A673 (cell line): ENCODE results near the gene TTC28. TPM values are rescaled to one million over a fixed set of nuclear protein-coding genes. Genes with fewer than 3 reads are reported as not detected.
"Not testable (repeated sequence)": the region's sequence is repeated elsewhere in the genome, so short reads cannot be mapped to it uniquely, and the experiment has no call there.

ENCODE experiments used
- BruUV-seq: library from RNA; stranded (reverse); fragments of 400-500 nt; replicated peaks from 2 replicates; lab custom pipeline; 2021; lab: Mats Ljungman, UMichigan
- CTCF ChIA-PET: fragments of 300-600 bp; sonication (Branson Sonifier 250); formaldehyde crosslinking; loops from one replicate; lab custom pipeline; 2022; ENCODE audit warnings: antibody characterized with exemption; lab: Charles Lee
- POLR2A ChIA-PET: fragments of 300-600 bp; sonication (Branson Sonifier 250); formaldehyde crosslinking; loops from one replicate; lab custom pipeline; 2022; ENCODE audit warnings: antibody characterized with exemption; ENCODE audit not compliant: low non-redundant PET; lab: Charles Lee
- DNase-seq: peaks from one replicate; pipeline ENCODE4 v3.0.0-alpha.2; 2015; ENCODE audit warnings: low spot score
- H3K27ac ChIP-seq: fragments of 200-600 bp; sonication (generic); 2 replicates; pipeline ENCODE4 v1.5.1; 2016; ENCODE audit warnings: mixed run types, low read depth, mild to moderate bottlenecking, mixed read lengths, antibody characterized with exemption, low read length; ENCODE audit not compliant: poor library complexity, severe bottlenecking
- H3K27me3 ChIP-seq: fragments of 200-600 bp; sonication (generic); replicated peaks from 2 replicates; pipeline ENCODE4 v1.6.1; 2017; ENCODE audit warnings: mixed run types, low read depth, mild to moderate bottlenecking, mixed read lengths, antibody characterized with exemption, low read length; ENCODE audit not compliant: insufficient read depth, poor library complexity
- H3K36me3 ChIP-seq: fragments of 200-600 bp; sonication (generic); 2 replicates; pipeline ENCODE4 v1.6.1; 2016; ENCODE audit warnings: mixed run types, mild to moderate bottlenecking, mixed read lengths, antibody characterized with exemption, low read length; ENCODE audit not compliant: insufficient read depth, poor library complexity, severe bottlenecking
- H3K4me1 ChIP-seq: fragments of 200-600 bp; sonication (generic); 2 replicates; pipeline ENCODE4 v1.6.1; 2017; ENCODE audit warnings: mixed run types, mild to moderate bottlenecking, mixed read lengths, antibody characterized with exemption, low read length; ENCODE audit not compliant: insufficient read depth, poor library complexity, severe bottlenecking
- H3K4me3 ChIP-seq: fragments of 200-600 bp; sonication (generic); 2 replicates; pipeline ENCODE4 v1.5.1; 2016; ENCODE audit warnings: low read depth, mixed run types, mild to moderate bottlenecking, mixed read lengths, low read length; ENCODE audit not compliant: poor library complexity, severe bottlenecking
- H3K9me3 ChIP-seq: fragments of 200-600 bp; sonication (generic); 2 replicates; pipeline ENCODE4 v1.6.1; 2016; ENCODE audit warnings: mixed run types, low read depth, mild to moderate bottlenecking, mixed read lengths, antibody characterized with exemption, low read length; ENCODE audit not compliant: poor library complexity, severe bottlenecking
- EZH2 ChIP-seq: fragments of 200-600 bp; sonication (generic); IDR thresholded peaks from 2 replicates; pipeline ENCODE4 v1.6.1; 2017; ENCODE audit warnings: borderline replicate concordance, low read depth, mild to moderate bottlenecking, mixed read lengths, antibody characterized with exemption, low read length; ENCODE audit not compliant: poor library complexity, severe bottlenecking
- intact Hi-C: fragments of 100-400 bp; cut with micrococcal nuclease; formaldehyde crosslinking; loops from one replicate; pipeline ENCODE4 v1.10.0; 2022; ENCODE audit not compliant: unreplicated experiment
- total RNA-seq: library from RNA; stranded (reverse); gene quantifications from 2 replicates; pipeline ENCODE4 v1.2.3, GENCODE V29; 2021
- TF ChIP-seq, protein P1 (sequence below): fragments of 300-800, 200-600 bp; sonication (generic); conservative IDR thresholded peaks from 2 replicates; pipeline ENCODE4 v1.5.1; 2017; ENCODE audit warnings: low read depth, mild to moderate bottlenecking, antibody characterized with exemption, low read length, moderate library complexity, mixed read lengths

Gene TTC28
- total RNA-seq, 1 experiment from 2014 or later: 48.7 TPM

DNA sequence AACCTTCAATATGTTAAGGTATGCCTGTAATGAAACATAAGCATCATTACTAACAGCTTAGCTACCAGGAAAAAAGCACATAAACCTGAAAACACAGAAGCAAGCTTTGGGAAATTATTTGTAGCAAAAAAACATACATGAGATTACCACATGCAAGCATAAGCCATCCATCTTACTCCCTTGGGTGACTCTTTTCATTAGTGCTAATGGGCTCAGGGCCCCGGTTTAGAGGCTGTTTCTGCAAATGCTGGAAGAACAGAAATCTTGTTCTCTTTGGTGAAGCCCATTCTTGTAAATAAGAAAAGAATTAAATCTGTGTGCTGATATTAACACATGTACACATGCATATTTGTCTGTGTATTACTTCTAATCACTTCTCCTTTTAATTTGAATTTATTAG lies 314.3 kb downstream of the TTC28 start:
- TF ChIP-seq, protein P1, sequence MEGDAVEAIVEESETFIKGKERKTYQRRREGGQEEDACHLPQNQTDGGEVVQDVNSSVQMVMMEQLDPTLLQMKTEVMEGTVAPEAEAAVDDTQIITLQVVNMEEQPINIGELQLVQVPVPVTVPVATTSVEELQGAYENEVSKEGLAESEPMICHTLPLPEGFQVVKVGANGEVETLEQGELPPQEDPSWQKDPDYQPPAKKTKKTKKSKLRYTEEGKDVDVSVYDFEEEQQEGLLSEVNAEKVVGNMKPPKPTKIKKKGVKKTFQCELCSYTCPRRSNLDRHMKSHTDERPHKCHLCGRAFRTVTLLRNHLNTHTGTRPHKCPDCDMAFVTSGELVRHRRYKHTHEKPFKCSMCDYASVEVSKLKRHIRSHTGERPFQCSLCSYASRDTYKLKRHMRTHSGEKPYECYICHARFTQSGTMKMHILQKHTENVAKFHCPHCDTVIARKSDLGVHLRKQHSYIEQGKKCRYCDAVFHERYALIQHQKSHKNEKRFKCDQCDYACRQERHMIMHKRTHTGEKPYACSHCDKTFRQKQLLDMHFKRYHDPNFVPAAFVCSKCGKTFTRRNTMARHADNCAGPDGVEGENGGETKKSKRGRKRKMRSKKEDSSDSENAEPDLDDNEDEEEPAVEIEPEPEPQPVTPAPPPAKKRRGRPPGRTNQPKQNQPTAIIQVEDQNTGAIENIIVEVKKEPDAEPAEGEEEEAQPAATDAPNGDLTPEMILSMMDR: no peak
- no peak for TF ChIP-seq EZH2
- DNase-seq: no peak
- Histone ChIP-seq H3K27ac (no peak overlapping the region), H3K4me1 (no peaks in the 10 kb centered on the region), H3K36me3 (no peaks in the 10 kb centered on the region), H3K27me3 (no peaks in the 10 kb centered on the region), H3K9me3 (peaks cover 4% of the 10 kb centered on the region), H3K4me3 (no peak overlapping the region)
- intact Hi-C loops: no loop called here
- BruUV-seq: no TSS peak
- POLR2A ChIA-PET: no interaction called here
- CTCF ChIA-PET: no interaction called here

- H3K27me3 ChIP-seq, POLR2A ChIA-PET, H3K36me3 ChIP-seq, CTCF ChIA-PET, H3K27ac ChIP-seq, H3K9me3 ChIP-seq, H3K4me3 ChIP-seq, H3K4me1 ChIP-seq, DNase-seq, BruUV-seq, intact Hi-C loops: not testable (repeated sequence)
Measured at GRCh38 chr22:28364105-28364504, 315.5 kb downstream of the TTC28 start.

GRCh38 chr22:28360939-28361338 lies 318.7 kb downstream of the TTC28 start:
- intact Hi-C loops: no loop called here
- Histone ChIP-seq H3K27ac (no peak overlapping the region), H3K27me3 (no peaks in the 10 kb centered on the region), H3K4me3 (no peak overlapping the region), H3K36me3 (no peaks in the 10 kb centered on the region), H3K9me3 (peaks cover 4% of the 10 kb centered on the region), H3K4me1 (no peaks in the 10 kb centered on the region)
- no peak for DNase-seq
- POLR2A ChIA-PET: no interaction called here
- BruUV-seq: no TSS peak
- TF ChIP-seq, protein P1: no peak
- TF ChIP-seq EZH2: no peak
- CTCF ChIA-PET: no interaction called here

DNA sequence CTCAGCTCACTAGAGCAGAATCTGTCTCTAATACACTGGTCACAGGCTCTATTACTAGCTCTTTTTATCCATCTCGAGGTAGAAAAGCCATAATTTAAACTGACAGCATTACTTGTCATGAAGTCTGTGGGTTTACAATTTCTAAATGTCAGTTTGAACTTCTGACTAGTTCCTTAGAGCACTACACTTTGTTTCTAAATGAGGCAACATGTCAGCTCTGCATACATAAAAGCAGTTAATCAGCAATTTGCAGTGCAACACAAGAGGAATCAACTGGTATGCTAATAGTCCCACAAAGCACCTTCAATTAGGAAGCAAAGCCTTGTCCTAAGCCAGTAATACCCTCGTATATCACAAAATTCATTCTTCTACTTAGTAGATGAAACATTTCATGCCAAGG lies 321.3 kb downstream of the TTC28 start:
- Histone ChIP-seq H3K4me3 (no peak overlapping the region), H3K27me3 (no peaks in the 10 kb centered on the region), H3K4me1 (no peaks in the 10 kb centered on the region), H3K27ac (no peak overlapping the region), H3K9me3 (no peaks in the 10 kb centered on the region), H3K36me3 (no peaks in the 10 kb centered on the region)
- ChIA-PET CTCF (no interaction called here), POLR2A (no interaction called here)
- no peak for DNase-seq
- TF ChIP-seq, protein P1: no peak
- TF ChIP-seq EZH2: no peak
- intact Hi-C loops: no loop called here
- no TSS peak for BruUV-seq
